T-cell (primary cell): Measurements from ENCODE around the gene SP140. TPM values are rescaled to one million over a fixed set of nuclear protein-coding genes. Genes with fewer than 3 reads are reported as not detected.
A peak's percentile ranks its signal among the peaks of the same experiment; 100 is the strongest.
"Not testable (repeated sequence)": the region's sequence is repeated elsewhere in the genome, so short reads cannot be mapped to it uniquely, and the experiment has no call there.

Experiments
- ATAC-seq, 4 experiments: fragments of 200-7000 bp in 3 of 4; fragments of 150-1000 bp in 1 of 4; cut with Tn5 transposase; replicated peaks in 1 of 4; 1 replicate in 3 of 4; 2 replicates in 1 of 4; pipeline ENCODE4 v1.10.0; 2021; ENCODE audit warnings: moderate library complexity in 3 of 4, mild to moderate bottlenecking in 2 of 4, moderate number of reproducible peaks in 1 of 4
- CTCF ChIA-PET, 2 donors: fragments of 300-600 bp; sonication (Branson Sonifier 250); formaldehyde crosslinking; loops; one replicate each; lab custom pipeline; 2022; ENCODE audit warnings: antibody characterized with exemption in 2 of 2; lab: Charles Lee
- POLR2A ChIA-PET, 2 donors: fragments of 300-600 bp; sonication (Branson Sonifier 250); formaldehyde crosslinking; loops; one replicate each; lab custom pipeline; 2022; ENCODE audit warnings: antibody characterized with exemption in 2 of 2; lab: Charles Lee
- DNase-seq, 35 experiments: peaks; one replicate each; pipeline versions ENCODE4 v3.0.0 to v3.0.0-alpha.2; 2013 to 2023
- H3K27ac ChIP-seq: one replicate; pipeline ENCODE4 v1.5.1; 2013; ENCODE audit warnings: low read length
- H3K27me3 ChIP-seq, 2 experiments: replicated peaks in 1 of 2; 1 replicate in 1 of 2; 2 replicates in 1 of 2; pipeline versions ENCODE4 v1.6.1 to v1.7.0; 2013; ENCODE audit warnings: low read length in 1 of 2, mixed read lengths in 1 of 2; ENCODE audit not compliant: control insufficient read depth in 2 of 2, insufficient read depth in 2 of 2; ENCODE audit errors: extremely low read depth in 1 of 2
- H3K36me3 ChIP-seq, 2 donors: 1 replicate in 1 of 2; 2 replicates in 1 of 2; pipeline versions ENCODE4 v1.6.1 to v1.7.0; 2013; ENCODE audit warnings: low read length in 1 of 2; ENCODE audit not compliant: control insufficient read depth in 2 of 2, insufficient read depth in 1 of 2; ENCODE audit errors: extremely low read depth in 1 of 2
- H3K4me1 ChIP-seq, 2 experiments: 1 replicate in 1 of 2; 2 replicates in 1 of 2; pipeline versions ENCODE4 v1.6.1 to v1.7.0; 2013; ENCODE audit warnings: low read length in 2 of 2, mixed read lengths in 1 of 2; ENCODE audit not compliant: insufficient read depth in 2 of 2, control insufficient read depth in 1 of 2; ENCODE audit errors: extremely low read depth in 1 of 2
- H3K4me3 ChIP-seq, 2 donors: 1 replicate in 1 of 2; 2 replicates in 1 of 2; pipeline versions ENCODE4 v1.5.1 to v1.7.0; 2013; ENCODE audit warnings: mild to moderate bottlenecking in 2 of 2, low read length in 1 of 2, moderate library complexity in 1 of 2; ENCODE audit not compliant: control insufficient read depth in 1 of 2; ENCODE audit errors: extremely low read depth in 1 of 2
- H3K9me3 ChIP-seq: 2 replicates; pipeline ENCODE4 v1.7.0; 2013
- H3K27ac Mint-ChIP-seq, 2 donors: one replicate each; pipeline ENCODE4 v1.8.0; 2020 to 2021; ENCODE audit warnings: mild to moderate bottlenecking in 2 of 2, mixed read lengths in 2 of 2
- H3K27me3 Mint-ChIP-seq, 2 donors: one replicate each; pipeline ENCODE4 v1.8.0; 2021 to 2022; ENCODE audit warnings: mixed read lengths in 2 of 2
- H3K36me3 Mint-ChIP-seq: one replicate; pipeline ENCODE4 v1.8.0; 2021; ENCODE audit warnings: mixed read lengths
- H3K4me1 Mint-ChIP-seq, 3 donors: one replicate each; pipeline ENCODE4 v1.8.0; 2020 to 2022; ENCODE audit warnings: mixed read lengths in 3 of 3, mild to moderate bottlenecking in 1 of 3
- H3K4me3 Mint-ChIP-seq, 3 donors: one replicate each; pipeline ENCODE4 v1.8.0; 2020 to 2022; ENCODE audit warnings: mild to moderate bottlenecking in 3 of 3, mixed read lengths in 3 of 3, moderate library complexity in 3 of 3
- H3K9me3 Mint-ChIP-seq, 3 donors: one replicate each; pipeline ENCODE4 v1.8.0; 2020 to 2022; ENCODE audit warnings: mixed read lengths in 3 of 3
- WGBS: methylation state at CpG from one replicate; pipeline ENCODE4 v1.1.5; 2013; ENCODE audit warnings: missing lambda C conversion rate; ENCODE audit not compliant: insufficient coverage; 5-methylcytosine and 5-hydroxymethylcytosine counted together
- total RNA-seq, 35 experiments: library from RNA in 6 of 35; stranded (reverse) in 6 of 35; fragments of 120-200 nt in 1 of 35; gene quantifications; one replicate each; pipeline versions ENCODE4 v1.2.1 to v1.2.4 and lab custom pipeline; 2013 to 2026

SP140 gene
- total RNA-seq, 5 donors from 2014 or later (not counting 1 experiment from before 2014, with no cell fraction given), result 49.3 to 68.0 (median 66.8) TPM

- peaks cover 64% of the 10 kb centered on the region for H3K36me3 Mint-ChIP-seq
- no peak overlapping the region for H3K27ac ChIP-seq
These were observed 57.4 kb downstream of the SP140 start for GRCh38 chr2:230282936-230283335.

GRCh38 chr2:230286048-230286447 is 60.5 kb downstream of the SP140 start:
- Histone ChIP-seq H3K4me1 (no peaks in the 10 kb centered on the region), H3K27me3 (no peaks in the 10 kb centered on the region), H3K27ac (no peak overlapping the region), H3K4me3 (no peak overlapping the region), H3K9me3 (no peaks in the 10 kb centered on the region), H3K36me3 (peaks cover 0 to 51% of the 10 kb centered on the region in 2 donors)
- DNase-seq (no peak), ATAC-seq (no peak)
- Mint-ChIP-seq H3K4me3 (no peak overlapping the region), H3K36me3 (peaks cover 74% of the 10 kb centered on the region), H3K9me3 (peaks cover 0 to 10% (median 0%) of the 10 kb centered on the region in 3 donors), H3K4me1 (peaks cover 13 to 29% (median 14%) of the 10 kb centered on the region in 3 donors), H3K27me3 (no peaks in the 10 kb centered on the region), H3K27ac (no peak overlapping the region)
- no CpG with 5 or more reads among the region's 3 CpGs for WGBS
- CTCF ChIA-PET, result no interaction called here
- POLR2A ChIA-PET, result no interaction called here

More at GRCh38 chr2:230282936-230283335, 57.4 kb downstream of the SP140 start:
- H3K27ac Mint-ChIP-seq, result no peak overlapping the region
- Histone ChIP-seq H3K9me3 (no peaks in the 10 kb centered on the region), H3K36me3 (peaks cover 0 to 26% of the 10 kb centered on the region in 2 donors), H3K4me3 (no peak overlapping the region), H3K4me1 (no peaks in the 10 kb centered on the region), H3K27me3 (no peaks in the 10 kb centered on the region)
- CTCF ChIA-PET, result no interaction called here
- DNase-seq, result no peak
- H3K27me3 Mint-ChIP-seq, result no peaks in the 10 kb centered on the region
- ATAC-seq, result no peak
- peaks cover 0 to 4% (median 0%) of the 10 kb centered on the region in 3 donors for H3K9me3 Mint-ChIP-seq
- peaks cover 0 to 23% (median 7%) of the 10 kb centered on the region in 3 donors for H3K4me1 Mint-ChIP-seq
- POLR2A ChIA-PET, result no interaction called here
- no peak overlapping the region for H3K4me3 Mint-ChIP-seq
- 60% methylated on average over 1 of the region's 2 CpGs for WGBS

DNA sequence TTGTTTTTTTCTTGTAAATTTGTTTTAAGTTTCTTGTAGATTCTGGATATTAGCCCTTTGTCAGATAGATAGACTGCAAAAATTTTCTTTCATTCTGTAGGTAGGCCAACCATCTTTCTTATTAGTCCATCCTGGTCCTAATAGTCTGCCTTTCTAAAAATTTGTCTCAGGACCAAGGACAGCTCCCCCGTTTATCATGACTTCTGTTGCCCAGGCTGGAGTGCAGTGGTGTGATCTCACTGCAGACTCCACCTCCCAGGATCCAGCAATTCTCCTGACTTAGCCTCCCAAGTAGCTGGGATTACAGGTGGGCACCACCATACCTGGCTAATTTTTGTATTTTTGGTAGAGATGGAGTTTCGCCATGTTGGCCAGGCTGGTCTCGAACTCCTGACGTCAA is 63.8 kb downstream of the SP140 start:
- H3K4me3 Mint-ChIP-seq, H3K9me3 ChIP-seq, POLR2A ChIA-PET, H3K27ac ChIP-seq, H3K27ac Mint-ChIP-seq, H3K4me1 ChIP-seq, H3K27me3 Mint-ChIP-seq, H3K27me3 ChIP-seq, H3K4me3 ChIP-seq, ATAC-seq: not testable (repeated sequence)
- peaks cover 12 to 26% (median 13%) of the 10 kb centered on the region in 3 donors for H3K4me1 Mint-ChIP-seq
- WGBS, result no CpG with 5 or more reads among the region's 4 CpGs
- peaks cover 0 to 10% (median 3%) of the 10 kb centered on the region in 3 donors for H3K9me3 Mint-ChIP-seq
- DNase-seq, result peak in 9 of 35 experiments; percentile 4 to 55 (median 6)
- peaks cover 83% of the 10 kb centered on the region for H3K36me3 Mint-ChIP-seq
- CTCF ChIA-PET, result interaction anchor here in 1 of 2 donors (0.7 kb wide), 1 partner anchor 61 kb away, joined by 3 read pairs; no protein-coding TSS in a partner anchor
- H3K36me3 ChIP-seq, result peaks cover 0 to 68% of the 10 kb centered on the region in 2 donors

GRCh38 chr2:230295192-230295591 is 69.7 kb downstream of the SP140 start:
- no peak for ATAC-seq
- peaks cover 0 to 83% of the 10 kb centered on the region in 2 donors for H3K36me3 ChIP-seq
- Mint-ChIP-seq H3K27me3 (no peaks in the 10 kb centered on the region), H3K4me3 (no peak overlapping the region), H3K27ac (peak overlapping the region in 1 of 2 donors; percentile 12), H3K36me3 (peaks cover 93% of the 10 kb centered on the region), H3K9me3 (peaks cover 5 to 7% (median 7%) of the 10 kb centered on the region in 3 donors), H3K4me1 (peaks cover 0 to 1% (median 0%) of the 10 kb centered on the region in 3 donors)
- POLR2A ChIA-PET, result no interaction called here
- no peak overlapping the region for H3K4me3 ChIP-seq
- no peak overlapping the region for H3K27ac ChIP-seq
- CTCF ChIA-PET, result interaction anchor here in 1 of 2 donors (0.7 kb wide), 1 partner anchor 315 kb away, joined by 3 read pairs; no protein-coding TSS in a partner anchor
- DNase-seq, result no peak
- no peaks in the 10 kb centered on the region for H3K9me3 ChIP-seq
- WGBS, result 96% methylated on average over 5 of the region's 6 CpGs
- no peaks in the 10 kb centered on the region for H3K27me3 ChIP-seq
- no peaks in the 10 kb centered on the region for H3K4me1 ChIP-seq

DNA sequence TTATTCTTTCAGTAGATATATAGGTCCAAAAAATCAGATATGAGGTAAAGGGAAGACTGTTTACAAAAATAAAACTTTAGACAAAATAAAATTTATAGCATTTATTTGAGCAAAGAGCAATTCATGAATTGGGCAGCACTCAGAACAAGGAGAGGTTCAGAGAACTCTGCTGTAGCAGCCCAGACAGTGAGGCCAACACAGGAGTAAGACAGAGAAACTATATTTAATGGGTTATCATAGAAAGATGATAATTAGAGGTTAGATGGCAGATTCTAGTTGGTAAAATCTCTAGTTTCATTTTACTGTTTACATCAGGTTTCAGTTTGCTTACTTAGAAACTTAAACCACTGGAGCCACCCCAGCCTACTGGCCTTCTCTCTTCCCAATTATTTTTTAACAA is 71.4 kb downstream of the SP140 start:
- Histone ChIP-seq H3K4me1 (no peaks in the 10 kb centered on the region), H3K27ac (no peak overlapping the region), H3K9me3 (no peaks in the 10 kb centered on the region), H3K4me3 (no peak overlapping the region), H3K27me3 (no peaks in the 10 kb centered on the region), H3K36me3 (peaks cover 0 to 75% of the 10 kb centered on the region in 2 donors)
- Mint-ChIP-seq H3K27me3 (no peaks in the 10 kb centered on the region), H3K4me1 (peaks cover 0 to 13% (median 5%) of the 10 kb centered on the region in 3 donors), H3K4me3 (no peak overlapping the region), H3K9me3 (peaks cover 7 to 13% (median 8%) of the 10 kb centered on the region in 3 donors), H3K27ac (no peak overlapping the region), H3K36me3 (peaks cover 91% of the 10 kb centered on the region)
- ChIA-PET CTCF (no interaction called here), POLR2A (interaction anchor here in 1 of 2 donors (0.6 kb wide), 1 partner anchor 125 kb away, joined by 3 read pairs; no protein-coding TSS in a partner anchor)
- no peak for DNase-seq
- ATAC-seq, result no peak

- Mint-ChIP-seq H3K9me3 (peaks cover 11 to 28% (median 17%) of the 10 kb centered on the region in 3 donors), H3K4me3 (no peak overlapping the region), H3K4me1 (peaks cover 0 to 13% (median 11%) of the 10 kb centered on the region in 3 donors), H3K36me3 (peaks cover 87% of the 10 kb centered on the region), H3K27me3 (no peaks in the 10 kb centered on the region), H3K27ac (no peak overlapping the region)
- WGBS, result 100% methylated on average over 1 of the region's 2 CpGs
- ChIA-PET CTCF (no interaction called here), POLR2A (no interaction called here)
- DNase-seq (no peak), ATAC-seq (no peak)
- no peaks in the 10 kb centered on the region for H3K4me1 ChIP-seq
- no peaks in the 10 kb centered on the region for H3K9me3 ChIP-seq
- no peak overlapping the region for H3K4me3 ChIP-seq
- peaks cover 0 to 55% of the 10 kb centered on the region in 2 donors for H3K36me3 ChIP-seq
- H3K27me3 ChIP-seq, result no peaks in the 10 kb centered on the region
- no peak overlapping the region for H3K27ac ChIP-seq
These were observed 74.1 kb downstream of the SP140 start for GRCh38 chr2:230299618-230300017.
